ENCODE results near the gene HOTAIR.

HOTAIR gene

DNA sequence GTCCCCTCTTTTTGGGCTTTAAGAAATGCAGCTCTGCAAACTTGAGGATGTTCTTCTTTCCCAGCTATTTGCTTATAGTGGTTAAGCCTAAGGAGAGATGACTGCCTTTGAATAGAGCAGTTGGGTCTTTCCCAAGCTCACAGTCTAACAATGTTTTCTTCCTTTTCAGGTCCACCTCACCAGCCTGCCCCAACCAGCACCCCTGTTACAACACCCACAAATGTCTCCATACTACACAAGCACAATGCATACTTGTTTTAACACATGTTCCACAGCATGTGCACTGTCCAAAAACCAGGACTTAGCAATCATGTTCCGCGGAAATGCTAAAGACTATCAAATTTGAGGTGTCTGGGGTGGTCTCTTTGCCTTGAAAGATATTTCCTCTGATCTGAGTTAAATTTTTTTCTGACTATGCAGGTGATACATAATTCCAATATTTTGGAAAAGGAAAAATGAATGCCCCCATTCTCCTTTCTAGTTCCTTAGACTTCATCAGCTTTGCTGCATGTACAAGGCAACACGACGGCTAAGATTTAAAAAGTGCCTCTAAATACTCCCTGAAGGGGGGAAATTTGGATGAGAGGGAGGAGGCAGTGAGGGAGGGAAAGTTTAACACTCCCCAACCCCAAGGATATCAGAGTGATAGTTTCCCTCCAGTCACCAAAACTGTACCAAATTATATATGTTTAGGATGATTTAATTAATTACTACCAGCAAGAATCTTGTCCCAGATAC lies 42.7 kb downstream of the HOTAIR start:
- H3K27me3 ChIP-seq, result peaks cover 15 to 100% of the 10 kb centered on the region in 2 donors
- H3K9me3 ChIP-seq, result no peaks in the 10 kb centered on the region
- H3K4me1 ChIP-seq, result peaks cover 0 to 11% (median 5%) of the 10 kb centered on the region in 4 donors
- H3K36me3 ChIP-seq, result no peaks in the 10 kb centered on the region
- intact Hi-C loops (cut with DNase I; ENCODE audit: low total_unique reads), result no loop called here
- no peak overlapping the region for H3K4me3 ChIP-seq
- DNase-seq, result no peak
- TF ChIP-seq CTCF (IDR thresholded peaks at IDR 0.05), result no peak
- H3K27ac ChIP-seq, result no peak overlapping the region

DNA sequence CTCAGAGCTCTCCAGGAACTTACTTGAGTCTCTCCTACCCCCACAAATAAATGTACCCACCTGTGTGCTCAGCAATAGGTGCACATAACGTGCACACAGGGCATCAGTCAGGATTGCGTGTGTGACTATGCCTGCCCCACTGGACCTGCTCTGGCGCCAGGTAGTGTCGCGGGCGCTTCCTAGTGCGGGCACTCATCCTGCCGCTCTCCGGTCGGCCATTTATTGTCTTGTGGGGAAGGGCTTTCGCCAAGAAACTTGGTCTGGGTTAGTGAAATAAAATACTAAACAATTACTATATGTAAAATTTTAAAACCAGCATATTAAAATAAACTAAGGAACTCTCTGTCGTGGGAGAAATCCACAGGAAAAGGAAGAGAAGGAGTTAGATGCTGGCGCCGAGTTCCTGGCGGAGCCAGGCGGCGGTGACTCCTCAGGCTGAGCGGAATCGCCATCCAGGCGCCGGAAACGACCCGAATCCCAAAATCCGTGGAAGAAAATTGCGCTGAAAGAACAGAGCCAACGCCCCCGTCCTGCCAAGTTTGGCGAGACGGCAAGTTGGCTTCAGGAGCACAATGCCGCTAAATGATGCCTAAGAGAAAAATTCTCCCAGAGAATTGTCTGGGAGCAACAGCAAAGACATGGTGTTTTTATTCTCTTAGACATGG lies 44.0 kb downstream of the HOTAIR start:
- Histone ChIP-seq H3K27ac (no peak overlapping the region), H3K4me3 (no peak overlapping the region), H3K9me3 (no peaks in the 10 kb centered on the region), H3K36me3 (no peaks in the 10 kb centered on the region), H3K27me3 (peaks cover 10 to 100% of the 10 kb centered on the region in 2 donors), H3K4me1 (peaks cover 0 to 11% (median 5%) of the 10 kb centered on the region in 4 donors)
- no peak for TF ChIP-seq CTCF (IDR thresholded peaks at IDR 0.05)
- intact Hi-C loops (cut with DNase I; ENCODE audit: low total_unique reads), result no loop called here
- DNase-seq, result no peak

DNA sequence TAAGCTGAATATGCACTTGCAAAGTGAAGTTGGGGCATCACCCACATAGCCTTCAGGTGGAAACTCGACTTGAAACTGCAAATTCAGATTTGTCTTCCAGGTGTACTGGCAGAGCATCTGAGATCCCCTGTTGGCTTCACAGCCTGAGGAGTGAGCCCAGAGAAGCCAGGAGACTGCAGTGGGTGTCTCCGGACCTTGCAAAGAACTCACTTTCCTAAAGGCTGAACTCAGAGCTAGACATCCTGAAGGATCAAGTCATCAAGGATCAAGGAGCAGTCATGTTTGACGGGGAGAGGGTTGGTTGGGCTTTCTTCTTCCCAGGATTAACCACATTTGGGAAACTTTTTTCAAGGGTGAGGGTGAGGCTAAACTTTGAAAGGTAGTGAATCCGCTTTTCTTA lies 45.2 kb downstream of the HOTAIR start:
- Histone ChIP-seq H3K9me3 (no peaks in the 10 kb centered on the region), H3K27me3 (peaks cover 10 to 100% of the 10 kb centered on the region in 2 donors), H3K36me3 (no peaks in the 10 kb centered on the region), H3K27ac (no peak overlapping the region), H3K4me3 (no peak overlapping the region), H3K4me1 (peaks cover 0 to 11% (median 5%) of the 10 kb centered on the region in 4 donors)
- no peak for DNase-seq
- intact Hi-C loops (cut with DNase I; ENCODE audit: low total_unique reads), result no loop called here
- no peak for TF ChIP-seq CTCF (IDR thresholded peaks at IDR 0.05)

DNA sequence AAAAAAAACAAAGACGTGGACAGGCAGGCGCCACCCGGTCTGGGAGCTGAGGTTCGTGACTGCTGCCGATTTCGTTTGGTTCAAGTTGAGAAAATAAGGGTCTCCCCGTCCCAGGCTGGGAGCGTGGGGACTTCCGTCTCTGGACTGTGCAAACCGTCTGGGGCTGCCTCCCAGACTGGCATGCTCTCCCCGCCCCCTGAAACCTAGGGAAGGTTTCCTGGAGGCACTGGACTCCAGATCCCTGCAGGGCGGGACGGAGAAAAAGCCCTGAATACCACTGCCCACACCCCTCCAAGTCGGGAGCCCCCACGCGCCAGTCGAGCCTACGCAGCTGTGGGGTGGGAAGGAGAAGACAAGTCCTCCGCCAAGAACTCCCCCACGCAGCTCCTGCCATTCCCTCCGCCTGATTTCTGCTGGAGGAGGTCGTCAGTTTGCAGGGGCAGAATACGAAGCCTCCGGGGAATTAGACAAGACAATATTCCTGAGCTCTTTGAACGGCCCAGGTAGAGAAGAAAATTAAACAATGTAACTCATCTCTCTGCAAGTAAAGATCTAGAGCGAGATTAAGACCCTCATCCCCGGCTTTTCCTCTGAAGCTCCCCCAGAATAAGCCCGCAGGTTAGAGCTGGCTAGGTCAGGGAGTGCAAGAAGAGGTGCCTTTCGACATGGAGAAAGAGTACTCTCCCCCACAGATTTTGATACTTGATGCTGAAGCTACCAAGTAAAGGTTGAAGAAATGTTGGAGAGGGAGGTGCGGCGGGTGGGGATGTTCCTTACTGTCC lies 46.5 kb downstream of the HOTAIR start:
- H3K9me3 ChIP-seq, result no peaks in the 10 kb centered on the region
- peaks cover 0 to 11% (median 5%) of the 10 kb centered on the region in 4 donors for H3K4me1 ChIP-seq
- H3K4me3 ChIP-seq, result no peak overlapping the region
- peaks cover 10 to 100% of the 10 kb centered on the region in 2 donors for H3K27me3 ChIP-seq
- no peak for TF ChIP-seq CTCF (IDR thresholded peaks at IDR 0.05)
- DNase-seq, result no peak
- H3K36me3 ChIP-seq, result no peaks in the 10 kb centered on the region
- intact Hi-C loops (cut with DNase I; ENCODE audit: low total_unique reads), result no loop called here
- no peak overlapping the region for H3K27ac ChIP-seq

DNA sequence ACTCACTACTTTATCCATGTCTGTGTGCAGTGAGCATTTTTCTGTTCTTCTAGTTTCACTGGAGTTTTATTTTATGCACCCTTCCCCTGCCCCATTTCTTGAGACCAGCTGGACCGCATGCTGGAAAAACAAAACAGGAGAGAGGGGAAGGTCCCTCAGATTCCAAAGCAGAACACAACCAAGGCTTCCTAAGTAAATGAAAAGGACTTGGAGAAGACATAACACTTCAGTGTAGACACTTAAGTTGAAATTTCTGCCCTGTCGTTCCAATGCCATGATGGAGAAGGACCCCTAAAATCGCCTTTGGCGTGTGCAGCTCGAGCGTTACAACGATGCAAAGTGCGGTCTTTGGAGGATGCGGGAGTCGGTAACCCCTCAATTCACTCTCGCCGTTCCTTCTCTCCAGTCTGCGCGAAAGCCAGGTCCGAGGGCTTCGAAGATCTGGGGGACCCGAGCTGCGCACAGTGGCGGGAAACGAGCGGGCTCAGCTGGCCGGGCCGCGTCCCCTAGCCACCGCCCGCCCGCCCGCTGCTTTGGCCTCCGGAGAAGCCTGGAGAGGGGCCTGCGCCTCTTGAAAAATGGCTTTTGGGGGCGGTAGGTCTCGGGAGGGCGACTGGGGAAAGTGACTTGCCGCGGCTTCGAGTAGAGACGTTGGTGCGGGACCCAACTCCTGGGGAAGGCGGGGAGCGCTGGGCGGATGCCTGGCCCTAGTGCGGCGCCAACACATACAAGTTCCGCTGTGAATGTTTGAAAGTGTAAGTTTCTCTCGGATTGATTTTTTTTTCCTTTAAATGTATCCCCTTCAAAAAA lies 47.3 kb downstream of the HOTAIR start:
- H3K36me3 ChIP-seq, result no peaks in the 10 kb centered on the region
- intact Hi-C loops (cut with DNase I; ENCODE audit: low total_unique reads), result no loop called here
- H3K27ac ChIP-seq, result no peak overlapping the region
- H3K4me3 ChIP-seq, result no peak overlapping the region
- peaks cover 10 to 99% of the 10 kb centered on the region in 2 donors for H3K27me3 ChIP-seq
- DNase-seq, result no peak
- TF ChIP-seq CTCF (IDR thresholded peaks at IDR 0.05), result no peak
- peaks cover 0 to 11% (median 5%) of the 10 kb centered on the region in 4 donors for H3K4me1 ChIP-seq
- no peaks in the 10 kb centered on the region for H3K9me3 ChIP-seq

All from tibial artery (tissue), 4 donors.